Breast epithelium (tissue), 3 donors: Measurements from ENCODE around the gene UMAD1.

ENCODE experiments used
- CTCF ChIP-seq, 3 donors: fragments of 450-650 bp; IDR thresholded peaks; one replicate each; pipeline ENCODE4 v1.5.1; 2016 to 2017; ENCODE audit warnings: antibody characterized with exemption in 3 of 3, mild to moderate bottlenecking in 3 of 3, moderate library complexity in 3 of 3
- POLR2A ChIP-seq: fragments of 450-650 bp; IDR thresholded peaks from one replicate; pipeline ENCODE4 v1.6.1; 2016; ENCODE audit warnings: antibody characterized with exemption, mild to moderate bottlenecking, moderate library complexity
- POLR2AphosphoS5 ChIP-seq, 3 donors: sonication (generic); formaldehyde crosslinking; IDR thresholded peaks; one replicate each; pipeline ENCODE4 v1.6.1; 2017; ENCODE audit warnings: antibody characterized with exemption in 3 of 3

- no peak for TF ChIP-seq CTCF (IDR thresholded peaks at IDR 0.05)
- TF ChIP-seq POLR2A: no peak
- no peak for TF ChIP-seq POLR2AphosphoS5 (IDR thresholded peaks at IDR 0.05)
Measured at GRCh38 chr7:7817748-7818147, 177.2 kb downstream of the UMAD1 start.
